Endothelial cell of umbilical vein (primary cell): ENCODE results near the gene LRRK1. TPM values are rescaled to one million over a fixed set of nuclear protein-coding genes. Genes with fewer than 3 reads are reported as not detected.

Experiments used
- BruUV-seq: library from RNA; stranded (reverse); fragments of 400-500 nt; replicated peaks from 2 replicates; lab custom pipeline; 2021; lab: Mats Ljungman, UMichigan
- CTCF ChIA-PET: fragments of 300-600, 350-600 bp; sonication (Branson Sonifier 250); formaldehyde crosslinking; loops from one replicate; lab custom pipeline; 2021; ENCODE audit warnings: antibody characterized with exemption, inconsistent platforms; lab: Charles Lee
- POLR2A ChIA-PET: fragments of 300-600, 350-600 bp; sonication (Branson Sonifier 250); formaldehyde crosslinking; loops from one replicate; lab custom pipeline; 2021; ENCODE audit warnings: antibody characterized with exemption, inconsistent platforms; lab: Charles Lee
- DNase-seq: peaks from one replicate; pipeline ENCODE4 v3.0.0-alpha.2; 2011; ENCODE audit warnings: low read depth, low spot score
- FAIRE-seq: peaks from 2 replicates; lab custom pipeline; 2011; peaks lifted over from hg19 to GRCh38; lab: Jason Lieb, UNC
- H2AFZ ChIP-seq: 2 replicates; pipeline ENCODE4 v1.6.0; 2012; ENCODE audit warnings: low read depth, low read length, control low read depth, inconsistent platforms
- H3K27ac ChIP-seq: 2 replicates; pipeline ENCODE4 v1.5.1; 2011; ENCODE audit warnings: low read depth, mild to moderate bottlenecking, control low read depth, low read length, moderate library complexity; ENCODE audit not compliant: insufficient read depth
- H3K27me3 ChIP-seq, 2 experiments: 2 replicates each; pipeline versions ENCODE4 v1.6.0 to v1.6.1; 2011; ENCODE audit warnings: low read length in 2 of 2, mixed read lengths in 1 of 2; ENCODE audit not compliant: control insufficient read depth in 2 of 2, insufficient read depth in 2 of 2
- H3K36me3 ChIP-seq, 2 experiments: 2 replicates in 1 of 2; 3 replicates in 1 of 2; pipeline ENCODE4 v1.5.1; 2011; ENCODE audit warnings: low read length in 2 of 2, mild to moderate bottlenecking in 1 of 2, moderate library complexity in 1 of 2; ENCODE audit not compliant: control insufficient read depth in 2 of 2, insufficient read depth in 2 of 2; ENCODE audit errors: extremely low read depth in 1 of 2
- H3K4me1 ChIP-seq: 3 replicates; pipeline ENCODE4 v1.5.1; 2011; ENCODE audit warnings: mild to moderate bottlenecking, low read length; ENCODE audit not compliant: control insufficient read depth, insufficient read depth; ENCODE audit errors: extremely low read depth
- H3K4me2 ChIP-seq: 2 replicates; pipeline ENCODE4 v1.6.1; 2011; ENCODE audit warnings: low read length, control low read depth, mixed read lengths; ENCODE audit not compliant: insufficient read depth
- H3K4me3 ChIP-seq, 3 experiments: fragments of 200-600 bp in 1 of 3; sonication (generic), shearing (Covaris generic) in 1 of 3; replicated peaks in 1 of 3; 2 replicates each; pipeline ENCODE4 v1.5.1; 2011 to 2016; ENCODE audit warnings: control low read depth in 3 of 3, low read length in 3 of 3, mild to moderate bottlenecking in 2 of 3, inconsistent platforms in 1 of 3, low read depth in 1 of 3, moderate library complexity in 1 of 3; ENCODE audit not compliant: insufficient read depth in 1 of 3
- H3K79me2 ChIP-seq: 2 replicates; pipeline ENCODE4 v1.6.0; 2012; ENCODE audit warnings: low read length, inconsistent platforms; ENCODE audit not compliant: control insufficient read depth, insufficient read depth
- H3K9ac ChIP-seq: replicated peaks from 2 replicates; pipeline ENCODE3; 2011; ENCODE audit warnings: low read length, control low read depth; ENCODE audit not compliant: insufficient read depth; ENCODE audit errors: extremely low read depth
- H3K9me1 ChIP-seq: replicated peaks from 3 replicates; pipeline ENCODE4 v1.6.0; 2011; ENCODE audit warnings: mild to moderate bottlenecking, low read length; ENCODE audit not compliant: control insufficient read depth, insufficient read depth; ENCODE audit errors: extremely low read depth
- H3K9me3 ChIP-seq: replicated peaks from 2 replicates; pipeline ENCODE4 v1.5.1; 2012; ENCODE audit warnings: low read length, inconsistent platforms; ENCODE audit not compliant: control insufficient read depth, insufficient read depth
- H4K20me1 ChIP-seq: replicated peaks from 2 replicates; pipeline ENCODE3; 2011; ENCODE audit warnings: mild to moderate bottlenecking, low read length; ENCODE audit not compliant: control insufficient read depth, insufficient read depth; ENCODE audit errors: extremely low read depth
- CTCF ChIP-seq, 2 donors: IDR thresholded peaks; 1 replicate in 1 of 2; 2 replicates in 1 of 2; pipeline ENCODE4 v1.5.1; 2011; ENCODE audit warnings: low read length in 2 of 2, mild to moderate bottlenecking in 2 of 2, moderate library complexity in 2 of 2, control low read depth in 1 of 2, inconsistent platforms in 1 of 2, low read depth in 1 of 2; ENCODE audit not compliant: insufficient read depth in 1 of 2; ENCODE audit errors: extremely low read depth in 1 of 2
- EZH2 ChIP-seq: IDR thresholded peaks from 2 replicates; pipeline ENCODE4 v1.6.1; 2012; ENCODE audit warnings: borderline replicate concordance, low read depth, mild to moderate bottlenecking, moderate library complexity, low read length, inconsistent platforms; ENCODE audit not compliant: severe bottlenecking
- FOS ChIP-seq: IDR thresholded peaks from 2 replicates; pipeline ENCODE4 v1.6.1; 2011; ENCODE audit warnings: mild to moderate bottlenecking, low read length, moderate library complexity, borderline replicate concordance; ENCODE audit not compliant: insufficient read depth
- GATA2 ChIP-seq: IDR thresholded peaks from 2 replicates; pipeline ENCODE4 v1.7.0; 2011; ENCODE audit warnings: low read depth, mild to moderate bottlenecking, moderate library complexity, mixed read lengths, low read length; ENCODE audit not compliant: insufficient read length, insufficient read depth
- JUN ChIP-seq: IDR thresholded peaks from 2 replicates; pipeline ENCODE4 v1.6.1; 2011; ENCODE audit warnings: borderline replicate concordance, low read depth; ENCODE audit not compliant: insufficient read length, insufficient read depth
- MAX ChIP-seq: IDR thresholded peaks from 2 replicates; pipeline ENCODE4 v1.6.1; 2011; ENCODE audit not compliant: insufficient read depth, insufficient read length
- MYC ChIP-seq: IDR thresholded peaks from one replicate; pipeline ENCODE4 v1.6.1; 2011; ENCODE audit warnings: mild to moderate bottlenecking, low read depth, low read length
- POLR2A ChIP-seq: IDR thresholded peaks from 2 replicates; pipeline ENCODE4 v1.6.1; 2012; ENCODE audit warnings: low read depth, mild to moderate bottlenecking, control low read depth, low read length
- POLR2AphosphoS5 ChIP-seq: IDR thresholded peaks from 2 replicates; pipeline ENCODE4 v1.6.1; 2012; ENCODE audit warnings: low read depth, mild to moderate bottlenecking, control low read depth, low read length, moderate library complexity; ENCODE audit not compliant: insufficient read depth
- dilution Hi-C: fragments of 300-500 bp; cut with MboI; formaldehyde crosslinking; loops from one replicate; pipeline ENCODE4 v1.15.0; 2019; ENCODE audit warnings: low sequenced_read_pairs; ENCODE audit not compliant: extremely low pct_ligation_motif_present
- intact Hi-C: fragments of 100-400 bp; cut with micrococcal nuclease; formaldehyde crosslinking; loops from one replicate; pipeline ENCODE4 v1.10.0; 2022
- polyA plus RNA-seq, 4 experiments: library from polyadenylated mRNA; depleted of rRNA in 3 of 4; stranded (reverse) in 3 of 4; unstranded in 1 of 4; fragments of >200 nt; gene quantifications; 2 replicates each; pipeline versions ENCODE4 v1.2.1 to v1.2.3, GENCODE V29; 2011 to 2012; ENCODE audit warnings: missing spikeins in 1 of 4
- total RNA-seq: library from RNA; stranded (reverse); gene quantifications from 2 replicates; pipeline ENCODE4 v1.2.3, GENCODE V29; 2021

The LRRK1 gene
- total and polyA plus RNA-seq, 2 donors (not counting 3 experiments of a cell fraction or from before 2014, with no cell fraction given) = 11.0 to 22.1 TPM

GRCh38 chr15:100898152-100898490 is 21.0 kb upstream of the LRRK1 start:
- CTCF ChIA-PET = interaction anchor here (1.2 to 3.4 kb wide), 2 partner anchors 9 to 110 kb away, joined by 3 to 14 read pairs; no protein-coding TSS in a partner anchor
- Histone ChIP-seq H3K79me2 (no peaks in the 10 kb centered on the region), H3K4me2 (no peak overlapping the region), H3K9ac (no peak overlapping the region), H3K4me3 (no peak overlapping the region), H3K27me3 (no peaks in the 10 kb centered on the region), H3K9me1 (no peaks in the 10 kb centered on the region), H3K9me3 (no peaks in the 10 kb centered on the region), H2AFZ (no peak overlapping the region), H3K27ac (no peak overlapping the region), H4K20me1 (no peaks in the 10 kb centered on the region), H3K36me3 (no peaks in the 10 kb centered on the region), H3K4me1 (peaks cover 27% of the 10 kb centered on the region)
- intact Hi-C loops = no loop called here
- TF ChIP-seq POLR2AphosphoS5 = no peak
- no peak for TF ChIP-seq POLR2A
- TF ChIP-seq MAX = no peak
- no peak for TF ChIP-seq GATA2
- no peak for TF ChIP-seq EZH2
- TF ChIP-seq FOS = no peak
- no peak for TF ChIP-seq JUN
- TF ChIP-seq MYC = no peak
- no peak for TF ChIP-seq CTCF (IDR thresholded peaks at IDR 0.05; ENCODE audit: extremely low read depth in 1 of 2, insufficient read depth in 1 of 2, low read depth in 1 of 2, low read length in 2 of 2)
- no TSS peak for BruUV-seq
- dilution Hi-C loops = no loop called here
- DNase-seq = no peak
- no peak for FAIRE-seq
- POLR2A ChIA-PET = no interaction called here
